Ureter (tissue), 1 donor: ENCODE measurements around the gene SIDT1. TPM values are rescaled to one million over a fixed set of nuclear protein-coding genes. Genes with fewer than 3 reads are reported as not detected.

ENCODE experiments used
- DNase-seq: peaks from one replicate; pipeline ENCODE4 v3.0.0-alpha.2; 2020; ENCODE audit warnings: low spot score
- total RNA-seq: library from RNA; stranded (reverse); gene quantifications from one replicate; pipeline ENCODE4 v1.2.4, GENCODE V29; 2023
- donor health status: DM: yes; HTN: yes; CAD: no.

Gene SIDT1
- total RNA-seq, 1 donor from 2014 or later: 61.6 TPM

GRCh38 chr3:113546414-113546893, 14.1 kb downstream of the SIDT1 start:
- no peak for DNase-seq

DNA sequence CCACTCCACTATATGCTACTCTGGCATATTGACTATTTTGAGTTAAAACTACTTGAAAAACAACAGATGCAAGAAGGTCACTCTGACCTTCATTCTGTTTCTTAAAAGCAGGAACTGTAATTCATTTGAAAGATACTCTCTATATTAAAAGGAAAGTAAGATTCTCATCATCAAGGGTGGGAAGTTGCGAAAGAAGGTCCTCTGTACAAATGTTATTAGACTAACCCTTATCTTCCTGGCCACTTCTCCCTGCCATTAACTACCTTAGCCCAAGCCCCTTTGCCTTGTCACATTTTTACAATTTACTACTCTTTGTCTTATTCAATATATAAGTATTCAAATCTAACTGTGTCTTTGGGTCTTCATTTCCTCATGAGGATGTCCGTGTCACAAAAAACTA, 16.1 kb downstream of the SIDT1 start:
- no peak for DNase-seq

- no peak for DNase-seq
Observed at GRCh38 chr3:113551820-113552219, 19.5 kb downstream of the SIDT1 start.

DNA sequence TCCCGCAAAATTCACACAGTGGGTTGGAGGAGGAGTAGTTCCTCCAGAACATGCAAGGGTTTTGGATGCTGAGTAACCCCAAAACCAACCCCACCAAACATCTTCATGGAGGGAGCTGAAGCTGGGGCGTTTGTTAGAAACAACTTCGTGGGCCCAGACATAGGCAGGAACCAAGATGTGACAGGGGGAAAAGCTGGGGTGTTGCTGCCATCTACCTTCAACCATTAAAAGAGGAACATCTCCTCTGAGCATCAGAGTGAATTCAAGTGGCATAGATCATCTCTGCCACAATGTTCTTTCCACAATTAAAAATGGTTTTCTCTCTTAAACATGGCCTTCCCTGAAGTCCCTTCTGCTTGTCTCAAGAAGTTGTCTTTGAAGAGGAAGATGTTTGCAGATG, 20.5 kb downstream of the SIDT1 start:
- no peak for DNase-seq

- DNase-seq: no peak
Observed at GRCh38 chr3:113555138-113555537, 22.8 kb downstream of the SIDT1 start.

DNA sequence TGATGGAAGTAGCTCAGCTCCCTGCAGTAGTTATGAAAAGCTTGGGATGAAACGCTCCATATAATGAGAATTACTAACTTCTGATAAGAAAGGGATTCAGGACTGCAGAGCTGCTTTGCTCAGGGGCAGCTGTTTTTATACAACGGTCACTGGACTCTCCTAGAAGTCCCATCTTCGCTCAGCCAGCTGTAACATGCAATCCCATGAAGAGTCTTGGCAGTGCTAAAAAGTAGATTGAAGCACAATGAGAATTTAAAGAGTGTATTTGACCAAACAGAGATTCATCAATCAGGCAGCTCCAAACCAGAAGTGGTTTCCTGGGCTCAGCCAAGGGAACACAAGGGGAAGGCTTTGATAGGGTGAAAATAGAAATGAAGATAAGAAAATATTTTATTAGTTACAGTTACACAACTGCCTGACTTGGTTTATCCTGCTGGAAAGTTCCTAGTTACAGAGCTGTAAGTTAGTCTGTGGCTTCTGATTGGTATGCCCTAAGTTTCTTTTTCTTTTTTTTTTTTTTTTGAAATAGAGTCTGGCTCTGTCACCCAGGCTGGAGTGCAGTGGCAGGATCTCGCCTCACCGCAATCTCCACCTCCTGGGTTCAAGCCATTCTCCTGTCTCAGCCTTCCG, 24.1 kb downstream of the SIDT1 start:
- DNase-seq: no peak

- no peak for DNase-seq
Observed at GRCh38 chr3:113556946-113557335, 24.6 kb downstream of the SIDT1 start.

DNA sequence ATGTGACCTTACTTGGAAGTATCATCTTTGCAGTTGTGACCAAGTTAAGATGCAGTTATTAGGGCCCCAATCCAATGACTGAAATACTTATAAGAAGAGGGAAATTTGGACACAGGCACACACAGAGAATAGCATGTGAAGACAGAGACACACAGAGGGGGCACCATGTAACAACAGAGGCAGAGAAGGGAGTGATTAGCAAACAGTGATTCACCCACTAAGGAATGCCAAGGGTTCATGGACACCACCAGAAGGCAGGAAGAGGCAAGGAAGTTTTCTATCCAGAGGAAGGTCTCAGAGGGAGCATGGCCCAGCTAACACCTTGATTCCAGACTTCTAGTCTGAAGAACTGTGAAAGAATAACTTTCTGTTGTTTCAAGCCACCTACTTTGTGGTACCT, 25.0 kb downstream of the SIDT1 start:
- DNase-seq: no peak

- no peak for DNase-seq
Observed at GRCh38 chr3:113559009-113559408, 26.7 kb downstream of the SIDT1 start.

DNA sequence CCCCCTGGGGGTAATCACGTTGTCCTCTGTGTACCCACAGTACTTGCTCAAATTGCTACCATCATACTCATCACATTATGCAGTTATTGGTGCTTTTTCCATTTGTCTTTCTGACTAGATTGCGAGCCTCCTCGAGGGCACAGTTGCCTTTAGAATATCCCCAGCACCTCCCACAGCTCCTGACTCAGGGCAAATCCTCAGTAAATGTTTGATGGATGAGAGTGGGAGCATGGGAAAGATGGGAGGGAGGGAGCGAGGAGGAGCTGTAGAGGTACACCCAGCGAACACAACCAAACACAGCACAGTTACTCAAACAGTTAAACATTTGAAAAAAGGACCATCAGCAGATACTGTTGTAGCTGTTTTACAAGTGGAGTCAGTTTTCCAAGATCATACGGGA, 27.9 kb downstream of the SIDT1 start:
- no peak for DNase-seq

- DNase-seq: no peak
Observed at GRCh38 chr3:113560831-113561623, 28.7 kb downstream of the SIDT1 start.

- DNase-seq: no peak
Observed at GRCh38 chr3:113565555-113565954, 33.2 kb downstream of the SIDT1 start.

DNA sequence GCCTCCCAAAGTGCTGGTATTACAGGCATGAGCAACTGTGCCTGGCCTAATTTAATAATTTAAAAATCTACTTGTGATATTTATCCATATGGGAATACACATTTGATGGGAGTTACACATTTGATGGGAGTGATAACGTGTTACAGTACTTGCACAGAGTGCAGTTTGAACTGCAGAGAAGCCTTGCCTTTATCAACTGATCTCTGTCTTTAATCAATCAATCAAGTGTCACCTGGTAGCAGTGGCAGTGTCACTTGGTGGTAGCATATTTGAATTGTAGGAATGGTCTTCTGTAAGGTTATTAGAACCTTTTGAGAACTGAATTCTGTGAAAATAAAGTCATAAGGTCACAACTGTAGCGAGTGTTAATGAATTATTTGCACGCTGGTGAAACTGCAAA, 37.8 kb downstream of the SIDT1 start:
- no peak for DNase-seq

- no peak for DNase-seq
Observed at GRCh38 chr3:113571360-113571759, 39.0 kb downstream of the SIDT1 start.

DNA sequence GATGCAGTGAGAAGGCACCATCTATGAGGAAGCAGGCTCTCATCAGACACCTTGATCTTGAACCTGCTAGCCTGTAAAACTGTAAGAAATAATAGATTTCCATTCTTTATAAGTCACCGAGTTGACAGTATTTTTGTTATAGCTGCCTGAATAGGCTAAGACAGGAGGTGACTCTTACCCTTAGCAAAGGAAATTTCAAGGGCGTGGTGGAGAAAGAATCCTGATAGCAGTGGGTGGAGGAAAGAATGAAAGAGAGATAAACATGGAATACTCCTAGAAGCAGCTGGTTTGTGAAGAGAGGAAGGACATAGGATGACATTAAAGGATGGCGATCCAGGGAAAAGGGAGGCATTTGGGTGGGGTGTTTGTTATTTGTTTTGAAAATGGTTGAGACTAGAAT, 41.4 kb downstream of the SIDT1 start:
- DNase-seq: no peak

DNA sequence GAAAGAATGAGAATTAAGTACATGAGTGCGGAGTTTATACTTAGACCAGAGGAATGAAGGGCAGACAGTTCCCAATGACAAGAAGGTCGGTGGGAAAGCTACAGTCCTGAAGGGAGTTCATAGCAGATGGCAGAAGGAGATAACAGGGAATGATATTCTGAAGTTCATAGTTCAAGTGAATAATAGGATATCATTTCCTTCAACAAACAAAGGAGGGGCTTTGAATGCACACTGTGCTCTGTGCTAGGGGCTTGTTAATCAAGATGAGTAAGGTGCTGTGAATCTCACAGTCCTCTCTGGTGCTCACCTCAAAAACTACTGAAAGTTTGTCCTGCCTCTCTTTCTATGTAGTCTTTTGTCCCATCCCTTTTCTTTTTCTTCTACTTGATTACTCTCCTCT, 41.9 kb downstream of the SIDT1 start:
- DNase-seq: no peak

GRCh38 chr3:113575206-113575605, 42.9 kb downstream of the SIDT1 start:
- DNase-seq: no peak

GRCh38 chr3:113585228-113585627, 52.9 kb downstream of the SIDT1 start:
- DNase-seq: no peak

DNA sequence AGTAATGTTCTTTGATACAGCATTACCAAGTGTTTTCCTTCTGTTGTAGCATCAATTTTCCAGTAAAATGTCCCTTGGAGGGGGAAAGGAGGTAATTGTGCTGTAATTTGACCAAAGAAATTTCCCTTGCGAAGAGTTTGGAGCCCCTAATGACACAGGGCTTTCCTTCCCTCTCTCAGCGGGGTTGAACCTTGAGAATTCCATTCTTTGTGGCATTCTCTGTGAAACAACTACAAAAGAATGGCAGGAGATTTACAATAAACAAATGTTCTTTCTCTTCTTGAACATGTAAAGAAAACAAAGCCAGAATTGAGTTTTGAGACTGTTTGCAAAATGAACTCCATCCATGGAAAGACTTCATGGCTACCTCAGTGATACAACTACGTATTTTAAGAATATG, 53.4 kb downstream of the SIDT1 start:
- no peak for DNase-seq

DNA sequence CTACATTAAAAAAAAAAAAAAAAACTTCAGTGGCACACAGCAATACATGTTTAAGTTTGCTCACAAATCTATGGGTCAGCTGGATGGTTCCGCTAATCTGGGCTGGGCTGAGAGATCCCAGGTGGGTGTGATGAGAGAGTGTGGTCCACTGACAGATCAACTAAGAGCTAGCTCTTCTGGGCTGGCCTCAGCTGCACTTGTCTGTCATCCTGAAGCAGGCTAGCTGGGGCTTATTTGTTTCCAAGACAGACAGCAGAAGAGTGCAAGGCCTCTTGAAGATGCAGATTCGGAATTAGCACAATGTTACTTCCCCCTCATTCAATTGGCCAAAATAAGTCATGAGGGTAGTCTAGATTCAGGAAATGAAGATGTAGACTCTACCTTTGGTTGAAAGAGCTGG, 56.5 kb downstream of the SIDT1 start:
- no peak for DNase-seq

- no peak for DNase-seq
Observed at GRCh38 chr3:113589971-113590370, 57.6 kb downstream of the SIDT1 start.

GRCh38 chr3:113590983-113591382, 58.6 kb downstream of the SIDT1 start:
- DNase-seq: no peak

DNA sequence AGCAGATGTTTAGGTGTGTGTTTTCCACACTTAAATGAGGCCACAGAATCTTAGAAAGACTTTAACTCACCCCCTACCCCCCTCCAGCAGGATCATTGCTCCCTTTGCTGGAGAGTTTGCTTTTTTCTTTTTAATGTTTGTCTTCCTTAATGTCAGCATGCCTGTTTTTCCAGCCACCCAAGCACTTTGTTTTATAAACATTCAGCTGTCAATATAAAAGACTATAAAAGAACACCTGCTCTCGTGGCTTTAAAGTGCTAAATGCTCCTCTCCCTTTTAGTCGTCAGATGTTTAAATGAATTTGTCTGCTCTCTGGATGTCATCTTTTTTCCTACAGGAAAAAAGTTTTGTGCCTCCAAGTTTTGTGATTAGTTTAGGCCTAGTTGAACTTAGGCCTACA, 61.7 kb downstream of the SIDT1 start:
- DNase-seq: no peak
